Transverse colon (tissue), 4 donors: Measurements from ENCODE around the gene LRRTM2.

ENCODE experiments used
- POLR2A ChIP-seq: fragments of 450-650 bp; IDR thresholded peaks from one replicate; pipeline ENCODE4 v1.6.1; 2016; ENCODE audit warnings: antibody characterized with exemption, mild to moderate bottlenecking, moderate library complexity
- POLR2AphosphoS5 ChIP-seq, 3 donors: sonication (generic); formaldehyde crosslinking; IDR thresholded peaks; one replicate each; pipeline ENCODE4 v1.6.1; 2016; ENCODE audit warnings: antibody characterized with exemption in 3 of 3
- TF ChIP-seq, protein P1 (sequence below), 5 experiments: fragments of 200-600 bp in 3 of 5; fragments of 450-650 bp in 2 of 5; sonication (generic) in 3 of 5; IDR thresholded peaks; 1 replicate in 2 of 5; 2 replicates in 3 of 5; pipeline ENCODE4 v1.5.1; 2016 to 2017; ENCODE audit warnings: antibody characterized with exemption in 5 of 5, inconsistent platforms in 3 of 5, mild to moderate bottlenecking in 2 of 5, moderate library complexity in 1 of 5

DNA sequence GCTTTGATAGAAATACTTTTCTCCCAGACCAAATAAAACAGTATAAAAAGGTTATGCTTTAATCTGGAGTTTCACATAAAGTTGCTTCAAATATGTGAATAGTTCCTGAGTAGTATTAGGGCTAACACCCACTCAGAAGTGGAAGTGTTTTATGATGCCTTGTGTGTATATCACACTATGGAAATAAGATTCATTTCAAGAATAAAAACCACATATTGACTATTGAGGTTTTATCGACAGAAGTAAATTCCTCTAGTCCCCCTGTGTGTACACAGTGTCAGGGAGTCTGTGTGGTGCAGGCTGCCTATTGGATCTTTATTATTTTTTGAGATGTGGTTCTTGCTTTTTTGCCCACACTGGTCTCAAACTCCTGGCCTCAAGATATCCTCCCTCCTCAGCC lies 20.8 kb upstream of the LRRTM2 start:
- TF ChIP-seq, protein P1, sequence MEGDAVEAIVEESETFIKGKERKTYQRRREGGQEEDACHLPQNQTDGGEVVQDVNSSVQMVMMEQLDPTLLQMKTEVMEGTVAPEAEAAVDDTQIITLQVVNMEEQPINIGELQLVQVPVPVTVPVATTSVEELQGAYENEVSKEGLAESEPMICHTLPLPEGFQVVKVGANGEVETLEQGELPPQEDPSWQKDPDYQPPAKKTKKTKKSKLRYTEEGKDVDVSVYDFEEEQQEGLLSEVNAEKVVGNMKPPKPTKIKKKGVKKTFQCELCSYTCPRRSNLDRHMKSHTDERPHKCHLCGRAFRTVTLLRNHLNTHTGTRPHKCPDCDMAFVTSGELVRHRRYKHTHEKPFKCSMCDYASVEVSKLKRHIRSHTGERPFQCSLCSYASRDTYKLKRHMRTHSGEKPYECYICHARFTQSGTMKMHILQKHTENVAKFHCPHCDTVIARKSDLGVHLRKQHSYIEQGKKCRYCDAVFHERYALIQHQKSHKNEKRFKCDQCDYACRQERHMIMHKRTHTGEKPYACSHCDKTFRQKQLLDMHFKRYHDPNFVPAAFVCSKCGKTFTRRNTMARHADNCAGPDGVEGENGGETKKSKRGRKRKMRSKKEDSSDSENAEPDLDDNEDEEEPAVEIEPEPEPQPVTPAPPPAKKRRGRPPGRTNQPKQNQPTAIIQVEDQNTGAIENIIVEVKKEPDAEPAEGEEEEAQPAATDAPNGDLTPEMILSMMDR (IDR thresholded peaks at IDR 0.05): no peak
- TF ChIP-seq POLR2A: no peak
- TF ChIP-seq POLR2AphosphoS5 (IDR thresholded peaks at IDR 0.05): no peak
